HTR-8/SVneo (cell line): ENCODE measurements around the gene KCNT1.
"Not testable (repeated sequence)": the region's sequence is repeated elsewhere in the genome, so short reads cannot be mapped to it uniquely, and the experiment has no call there.

Experiments used
- DNase-seq: peaks from one replicate; pipeline ENCODE4 v3.0.0; 2011; ENCODE audit warnings: low spot score, mixed read lengths; ENCODE audit not compliant: insufficient read length
- FAIRE-seq: peaks from 2 replicates; lab custom pipeline; 2011; peaks lifted over from hg19 to GRCh38; lab: Jason Lieb, UNC

The KCNT1 gene

DNA sequence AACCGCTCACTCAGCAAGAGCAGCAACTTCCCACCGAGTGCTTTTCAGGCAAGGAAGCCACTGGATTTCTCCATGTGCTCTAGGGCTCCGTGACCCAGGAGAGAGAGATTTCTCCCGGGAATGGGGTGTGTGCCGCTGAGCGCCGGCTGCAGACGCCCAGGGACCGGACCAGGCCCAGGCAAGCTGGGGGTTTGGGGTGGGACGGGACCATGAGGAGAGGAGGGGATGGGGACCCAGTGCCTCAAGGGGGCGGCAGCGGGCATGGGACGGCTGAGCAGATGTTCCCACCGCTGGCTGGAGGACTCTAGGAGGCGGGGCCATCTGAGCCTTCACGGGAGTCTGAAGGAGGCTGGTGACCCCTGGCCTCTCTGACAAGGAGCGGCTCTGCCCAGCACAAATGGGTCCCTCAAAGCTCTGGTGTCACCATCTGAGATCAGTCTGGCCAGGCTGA, 30.4 kb upstream of the KCNT1 start:
- DNase-seq: no peak
- no peak for FAIRE-seq

GRCh38 chr9:135672786-135673185, 29.2 kb upstream of the KCNT1 start:
- DNase-seq, FAIRE-seq: not testable (repeated sequence)

DNA sequence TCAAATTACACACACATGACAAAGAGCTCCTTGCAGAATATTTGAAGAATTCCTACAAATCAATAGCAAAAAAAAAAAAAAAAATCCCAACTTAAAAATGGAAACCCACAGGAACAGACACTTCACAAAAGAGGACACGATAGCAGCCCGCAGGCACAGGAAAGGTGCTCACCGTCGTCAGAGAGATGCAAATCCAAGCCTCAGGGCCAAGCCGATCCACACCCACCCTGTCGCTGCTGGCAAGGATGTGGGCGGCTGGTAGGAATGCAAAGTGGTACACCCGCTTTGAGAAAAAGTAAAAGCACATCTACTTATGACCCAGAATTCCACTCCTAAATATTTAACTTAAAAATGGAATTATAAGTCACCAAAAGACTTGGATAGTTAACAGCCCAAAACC, 28.0 kb upstream of the KCNT1 start:
- no peak for FAIRE-seq

GRCh38 chr9:135674977-135675376, 27.0 kb upstream of the KCNT1 start:
- no peak for FAIRE-seq
- DNase-seq: no peak

More for the DNA sequence above, 28.0 kb upstream of the KCNT1 start:
- no peak for DNase-seq

- FAIRE-seq (no peak), DNase-seq (no peak)
Observed at GRCh38 chr9:135676891-135677290, 25.1 kb upstream of the KCNT1 start.

- FAIRE-seq (no peak), DNase-seq (no peak)
Observed at GRCh38 chr9:135677641-135678168, 24.3 kb upstream of the KCNT1 start.

GRCh38 chr9:135678236-135679017, 23.6 kb upstream of the KCNT1 start:
- DNase-seq: no peak
- no peak for FAIRE-seq

GRCh38 chr9:135680056-135680455, 21.9 kb upstream of the KCNT1 start:
- no peak for DNase-seq
- no peak for FAIRE-seq

- no peak for DNase-seq
- FAIRE-seq: no peak
Observed at GRCh38 chr9:135681161-135681560, 20.8 kb upstream of the KCNT1 start.

DNA sequence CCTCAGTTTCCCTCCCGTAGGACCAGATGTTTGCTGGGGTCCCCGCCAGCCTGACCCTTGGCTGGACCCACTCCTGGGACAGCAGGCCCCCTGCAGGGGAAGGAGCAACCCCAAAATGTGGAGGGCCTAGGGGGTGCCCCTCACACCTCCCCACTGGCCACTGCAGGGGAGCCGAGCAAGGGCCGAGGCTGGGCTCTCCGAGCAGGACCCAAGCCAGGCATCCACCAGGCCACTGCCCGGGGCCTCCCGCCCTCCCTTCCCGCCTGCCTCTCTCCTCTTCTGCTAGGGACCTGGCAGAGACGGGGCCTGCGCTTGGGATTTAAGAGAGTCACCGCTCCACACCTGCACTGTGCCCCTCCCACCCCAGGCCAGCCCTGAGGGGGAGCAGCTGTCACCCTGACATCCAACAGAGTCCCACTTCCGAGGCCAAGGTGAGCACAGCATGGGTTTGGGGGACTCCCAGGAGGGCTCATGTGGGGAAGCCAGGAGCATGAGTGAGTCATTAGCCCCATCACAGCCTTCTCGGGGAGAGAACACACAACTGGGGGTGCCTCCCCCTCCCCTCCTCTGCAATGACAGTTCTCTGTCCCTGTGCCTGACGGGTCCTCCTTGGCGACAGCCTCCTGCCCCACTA, 18.5 kb upstream of the KCNT1 start:
- DNase-seq (no peak), FAIRE-seq (no peak)

- FAIRE-seq (no peak), DNase-seq (no peak)
Observed at GRCh38 chr9:135684691-135685090, 17.3 kb upstream of the KCNT1 start.

DNA sequence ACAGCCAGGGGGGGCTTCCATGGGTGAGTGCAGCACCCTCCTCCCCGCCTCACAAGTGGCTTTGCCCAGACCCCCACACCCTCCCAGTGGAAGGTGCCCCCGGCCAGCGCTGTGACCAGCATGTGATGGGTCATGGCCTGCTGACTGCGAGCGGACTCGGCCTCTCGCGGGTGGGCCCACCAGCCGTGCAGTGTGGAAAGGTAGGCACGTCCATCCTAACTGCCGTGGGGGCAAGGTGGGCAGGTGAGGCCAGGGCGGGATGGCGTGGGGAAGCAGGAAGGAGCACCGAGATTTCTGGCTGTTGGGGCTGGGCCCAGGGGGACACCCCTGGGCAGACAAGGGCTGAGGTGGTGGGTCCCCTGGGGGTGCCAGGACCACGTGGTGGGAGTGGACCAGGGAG, 14.8 kb upstream of the KCNT1 start:
- DNase-seq: no peak
- no peak for FAIRE-seq

GRCh38 chr9:135689011-135689410, 13.0 kb upstream of the KCNT1 start:
- DNase-seq (no peak), FAIRE-seq (no peak)

GRCh38 chr9:135690836-135691570, 11.0 kb upstream of the KCNT1 start:
- FAIRE-seq (peak; percentile 88), DNase-seq (no peak)

- DNase-seq (no peak), FAIRE-seq (no peak)
Observed at GRCh38 chr9:135692410-135692809, 9.6 kb upstream of the KCNT1 start.

GRCh38 chr9:135693265-135693664, 8.7 kb upstream of the KCNT1 start:
- DNase-seq (no peak), FAIRE-seq (no peak)

- DNase-seq (no peak), FAIRE-seq (no peak)
Observed at GRCh38 chr9:135693771-135694170, 8.2 kb upstream of the KCNT1 start.

- DNase-seq: no peak
- FAIRE-seq: no peak
Observed at GRCh38 chr9:135694414-135694813, 7.6 kb upstream of the KCNT1 start.

- DNase-seq: no peak
- no peak for FAIRE-seq
Observed at GRCh38 chr9:135695036-135695435, 6.9 kb upstream of the KCNT1 start.

DNA sequence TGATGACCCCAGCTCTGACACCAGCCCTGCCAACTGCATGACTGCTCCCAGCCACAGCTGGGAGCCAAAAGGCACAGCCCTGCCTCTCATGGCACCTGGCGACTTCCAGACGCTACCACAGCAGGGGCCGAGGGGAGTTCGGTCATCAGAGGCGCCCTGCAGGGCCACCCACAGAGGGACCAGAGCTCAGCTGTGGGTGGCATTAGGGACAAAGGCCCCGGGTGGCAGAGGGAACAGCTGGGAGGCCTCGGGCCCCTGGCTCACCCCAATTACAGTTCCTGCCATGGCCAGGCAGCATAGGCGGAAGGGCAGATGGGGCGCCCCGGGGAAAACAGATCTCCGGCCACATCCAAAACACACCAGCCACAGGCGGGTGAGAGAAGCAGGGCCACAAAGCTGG, 6.3 kb upstream of the KCNT1 start:
- no peak for FAIRE-seq

GRCh38 chr9:135696446-135696845, 5.5 kb upstream of the KCNT1 start:
- FAIRE-seq (no peak), DNase-seq (no peak)

More for the DNA sequence above, 6.3 kb upstream of the KCNT1 start:
- DNase-seq: no peak
